Forelimb muscle (tissue), 1 donor: Measurements from ENCODE around the gene NOL9. TPM values are rescaled to one million over a fixed set of nuclear protein-coding genes. Genes with fewer than 3 reads are reported as not detected.
"Not testable (repeated sequence)": the region's sequence is repeated elsewhere in the genome, so short reads cannot be mapped to it uniquely, and the experiment has no call there.

Source experiments
- DNase-seq: peaks from one replicate; pipeline ENCODE4 v3.0.0-alpha.2; 2013; ENCODE audit warnings: low read depth
- polyA plus RNA-seq: library from polyadenylated mRNA; unstranded; fragments of 120-200 nt; gene quantifications from one replicate; pipeline ENCODE4 v1.2.1, GENCODE V29; 2013; ENCODE audit not compliant: insufficient read length

NOL9 gene
- polyA plus RNA-seq, 1 donor: 13.6 TPM

DNA sequence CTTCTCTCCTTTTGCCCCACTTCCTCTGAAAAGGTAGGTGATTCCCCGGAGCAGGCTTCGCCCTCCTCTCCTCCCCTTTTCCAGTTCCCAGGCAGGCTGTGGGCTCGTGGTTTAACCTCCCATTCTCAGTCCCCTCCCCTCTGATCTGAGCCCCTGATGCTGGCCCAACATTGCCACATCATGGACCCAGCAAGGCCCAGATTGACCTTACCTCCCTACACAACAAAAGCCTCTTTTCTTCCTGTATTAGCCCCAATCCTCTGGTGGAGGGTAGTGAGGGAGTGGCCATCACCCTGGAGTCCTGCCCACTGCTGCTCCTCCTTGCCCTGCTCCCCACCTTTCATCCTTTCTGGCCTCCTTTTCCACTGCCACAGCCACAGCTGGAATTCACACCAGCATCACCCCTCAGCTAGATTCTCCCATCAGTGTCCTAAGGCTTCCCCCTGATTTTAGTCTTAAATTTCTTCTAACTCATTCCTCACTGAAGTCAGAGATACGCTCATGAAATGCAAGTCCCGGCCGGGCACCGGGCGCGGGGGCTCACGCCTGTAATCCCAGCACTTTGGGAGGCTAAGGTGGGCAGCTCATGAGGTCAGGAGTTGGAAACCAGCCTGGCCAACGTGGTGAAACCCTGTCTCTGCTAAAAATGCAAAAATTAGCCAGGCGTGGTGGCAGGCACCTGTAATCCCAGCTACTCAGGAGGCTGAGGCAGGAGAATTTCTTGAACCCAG is 18.5 kb upstream of the NOL9 start:
- DNase-seq: no peak

GRCh38 chr1:6570987-6571386 is 16.7 kb upstream of the NOL9 start:
- no peak for DNase-seq

DNA sequence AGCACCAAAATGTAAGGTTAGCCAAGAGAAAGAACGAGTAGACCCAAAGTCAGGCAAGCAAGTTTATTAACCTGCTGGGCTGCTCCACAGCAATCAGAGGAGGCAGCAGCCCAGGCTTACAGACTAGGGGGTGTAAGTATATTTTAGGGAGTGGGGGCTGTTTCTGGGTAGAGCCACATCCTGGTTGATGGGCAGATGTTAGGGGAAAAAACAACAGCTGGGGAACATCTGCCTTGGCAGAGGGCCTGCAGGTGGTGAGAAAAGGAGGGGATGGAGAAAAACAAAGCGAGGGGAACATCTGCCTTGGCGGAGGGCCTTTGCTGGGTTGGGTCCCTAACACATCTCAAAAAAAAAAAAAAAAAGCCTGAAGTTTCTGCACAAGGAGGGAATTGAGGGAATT is 15.8 kb upstream of the NOL9 start:
- DNase-seq: no peak

DNA sequence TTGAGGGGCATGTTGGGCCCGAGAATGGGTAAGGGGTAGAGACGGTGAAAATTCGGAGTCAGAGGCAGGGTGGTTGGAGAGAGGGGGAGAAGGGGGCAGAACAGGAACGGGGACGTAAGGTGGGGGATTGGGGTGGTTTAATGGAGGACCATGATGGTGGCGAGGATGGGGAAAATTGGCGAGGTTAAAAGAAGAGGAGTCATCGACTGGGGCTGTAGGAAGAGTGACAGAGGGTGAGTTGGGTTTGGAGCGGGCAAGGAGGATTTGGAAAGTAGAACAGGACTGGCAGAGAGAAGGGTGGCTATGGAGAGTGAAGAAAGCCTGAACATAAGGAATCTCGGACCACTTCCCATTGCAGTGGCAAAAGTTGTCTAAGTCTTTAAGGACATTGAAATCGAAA is 14.7 kb upstream of the NOL9 start:
- DNase-seq: no peak

GRCh38 chr1:6560267-6560666 is 6.0 kb upstream of the NOL9 start:
- DNase-seq: no peak

DNA sequence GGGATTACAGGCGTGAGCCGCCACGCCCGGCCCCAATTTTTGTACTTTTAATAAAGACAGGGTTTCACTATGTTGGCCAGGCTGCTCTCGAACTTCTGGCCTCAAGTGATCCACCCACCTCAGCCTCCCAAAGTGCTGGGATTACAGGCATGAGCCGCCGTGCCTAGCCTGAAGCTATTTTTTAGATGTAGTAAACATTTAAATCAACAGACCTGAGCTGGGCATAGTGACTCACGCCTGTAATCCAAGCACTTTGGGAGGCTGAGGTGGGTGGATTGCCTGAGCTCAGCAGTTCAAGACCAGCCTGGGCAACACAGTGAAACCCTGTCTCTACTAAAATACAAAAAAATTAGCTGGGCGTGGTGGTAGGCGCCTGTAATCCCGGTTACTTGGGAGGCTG is 4.8 kb upstream of the NOL9 start:
- not testable (repeated sequence) for DNase-seq

- DNase-seq: no peak
Measured at GRCh38 chr1:6557597-6557996, 3.3 kb upstream of the NOL9 start.

GRCh38 chr1:6554907-6555778 is 830 bp upstream of the NOL9 start, which contains the start of gene TAS1R1:
TAS1R1 (plus strand) TSS chr1:6555307; CDS start chr1:6555374, 67 bp downstream.
- no peak for DNase-seq

- DNase-seq: no peak
Measured at GRCh38 chr1:6547301-6547700, 7.0 kb downstream of the NOL9 start.

GRCh38 chr1:6546326-6546725 is 8.0 kb downstream of the NOL9 start:
- no peak for DNase-seq

- DNase-seq: no peak
Measured at GRCh38 chr1:6545276-6546112, 8.8 kb downstream of the NOL9 start.

- DNase-seq: no peak
Measured at GRCh38 chr1:6544831-6545230, 9.5 kb downstream of the NOL9 start.

GRCh38 chr1:6538956-6539355 is 15.4 kb downstream of the NOL9 start:
- DNase-seq: no peak

- DNase-seq: no peak
Measured at GRCh38 chr1:6536291-6536690, 18.0 kb downstream of the NOL9 start.

- DNase-seq: no peak
Measured at GRCh38 chr1:6535214-6535613, 19.1 kb downstream of the NOL9 start.

DNA sequence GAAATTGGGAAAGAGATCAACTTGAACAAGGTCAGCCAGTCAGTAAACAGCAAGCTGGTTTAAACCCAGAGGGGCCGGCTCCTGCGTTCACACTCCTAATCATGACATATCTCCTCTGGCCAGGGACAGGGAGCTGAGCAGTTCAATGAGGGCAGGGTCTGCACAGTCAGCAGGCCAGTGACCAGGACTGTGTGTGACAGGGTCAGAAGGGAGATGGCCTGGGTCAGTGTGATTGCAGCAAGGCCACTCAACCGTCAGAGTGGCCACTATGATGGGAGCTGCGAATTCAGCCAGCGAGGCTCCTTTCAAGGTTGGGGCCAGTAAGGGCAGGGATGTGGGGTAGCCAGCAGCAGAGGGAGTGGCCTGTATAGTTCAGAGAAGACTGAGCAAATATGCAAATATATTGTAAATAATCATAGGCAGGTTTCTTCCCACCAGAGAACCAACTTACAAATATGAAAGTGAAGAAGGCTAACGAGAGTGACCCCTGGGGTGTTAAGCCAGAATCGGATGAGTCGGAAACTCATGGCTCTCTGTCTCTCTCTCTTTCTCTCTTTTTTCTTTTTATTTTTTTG is 20.0 kb downstream of the NOL9 start:
- DNase-seq: no peak

- DNase-seq: no peak
Measured at GRCh38 chr1:6531996-6532395, 22.3 kb downstream of the NOL9 start.

DNA sequence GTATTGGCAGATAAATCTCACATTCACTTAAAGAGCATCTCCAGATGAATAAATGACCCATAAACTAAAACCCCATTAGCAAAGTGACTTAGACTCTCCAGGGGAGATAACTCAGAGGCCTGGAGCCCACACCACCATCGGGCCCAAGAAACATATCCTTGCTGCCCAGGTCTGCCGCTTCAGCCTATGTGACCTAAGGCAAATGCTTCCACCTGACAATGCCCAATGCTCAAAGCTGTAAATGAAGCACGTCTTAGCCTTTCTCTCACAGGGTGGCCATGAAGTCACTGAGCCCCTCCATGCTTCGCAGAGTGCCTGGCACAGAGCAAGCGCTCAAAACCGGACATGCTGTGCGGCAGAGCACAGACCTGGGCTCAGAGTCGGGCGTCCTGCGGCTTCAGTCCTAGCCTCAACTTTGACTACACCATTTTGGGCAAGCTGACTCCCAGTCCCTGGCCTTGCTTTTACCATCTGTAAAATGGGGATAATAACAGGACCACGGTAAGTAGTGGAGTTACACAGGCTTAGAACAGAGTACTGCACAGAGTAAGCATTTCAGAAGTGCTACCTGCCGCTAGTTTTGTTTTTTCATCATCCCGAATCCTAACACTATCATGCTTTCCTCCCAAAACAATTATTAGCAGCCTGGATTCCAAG is 23.7 kb downstream of the NOL9 start:
- DNase-seq: no peak

- DNase-seq: no peak
Measured at GRCh38 chr1:6528492-6528891, 25.8 kb downstream of the NOL9 start.

- DNase-seq: no peak
Measured at GRCh38 chr1:6526316-6526715, 28.0 kb downstream of the NOL9 start.

DNA sequence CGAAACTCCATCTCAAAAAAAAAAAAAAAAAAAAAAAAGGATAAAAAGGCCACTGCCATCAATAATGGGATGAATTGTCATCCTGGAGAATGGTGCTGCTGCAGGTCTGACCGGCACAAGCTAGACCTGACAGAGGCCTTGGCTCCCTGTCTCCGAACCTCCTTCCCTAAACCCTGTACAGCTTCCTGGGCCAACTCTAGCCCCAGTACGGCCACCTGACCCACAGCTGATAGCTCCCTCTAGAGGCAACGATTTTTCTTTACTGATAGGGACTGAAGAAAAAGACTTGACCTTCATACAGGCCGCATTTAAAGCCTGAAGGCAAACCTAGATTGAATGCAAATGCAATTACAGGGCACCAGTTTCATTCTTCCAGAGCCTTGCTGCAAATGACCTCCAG is 30.7 kb downstream of the NOL9 start:
- no peak for DNase-seq
